Loucy (cell line): ENCODE data around the gene HOXC5.

Experiments used
- H2AFZ ChIP-seq: fragments of 200-600 bp; sonication (generic); 2 replicates; pipeline ENCODE4 v1.6.0; 2016; ENCODE audit warnings: antibody characterized with exemption, mild to moderate bottlenecking, low read length, moderate library complexity
- H3F3A ChIP-seq: fragments of 200-600 bp; 2 replicates; pipeline ENCODE4 v1.6.0; 2016; ENCODE audit warnings: antibody characterized with exemption, low read depth, mild to moderate bottlenecking
- H3K27me3 ChIP-seq: fragments of 200-600 bp; sonication (generic); 2 replicates; pipeline ENCODE4 v1.6.1; 2014; ENCODE audit warnings: low read length, mild to moderate bottlenecking; ENCODE audit not compliant: insufficient read depth, poor library complexity, severe bottlenecking
- H3K36me3 ChIP-seq: fragments of 200-600 bp; sonication (generic); 2 replicates; pipeline ENCODE4 v1.6.1; 2016; ENCODE audit warnings: low read length; ENCODE audit not compliant: insufficient read depth
- H3K4me1 ChIP-seq: fragments of 200-600 bp; sonication (generic); 2 replicates; pipeline ENCODE4 v1.5.1; 2014; ENCODE audit warnings: low read length, mild to moderate bottlenecking; ENCODE audit not compliant: insufficient read depth, poor library complexity, severe bottlenecking
- H3K4me2 ChIP-seq: fragments of 200-600 bp; sonication (generic); 2 replicates; pipeline ENCODE4 v1.6.0; 2014; ENCODE audit warnings: antibody characterized with exemption, low read length, low read depth, mild to moderate bottlenecking; ENCODE audit not compliant: poor library complexity, severe bottlenecking
- H3K4me3 ChIP-seq: fragments of 200-600 bp; sonication (generic); 2 replicates; pipeline ENCODE4 v1.5.1; 2014; ENCODE audit warnings: low read length, mild to moderate bottlenecking, mixed read lengths; ENCODE audit not compliant: poor library complexity, severe bottlenecking
- H3K79me2 ChIP-seq: fragments of 200-600 bp; sonication (generic); 2 replicates; pipeline ENCODE4 v1.6.1; 2014; ENCODE audit warnings: low read length; ENCODE audit not compliant: insufficient read depth
- H3K9ac ChIP-seq: fragments of 200-600 bp; sonication (generic); 2 replicates; pipeline ENCODE4 v1.6.0; 2014; ENCODE audit warnings: mild to moderate bottlenecking, low read depth, low read length, moderate library complexity; ENCODE audit not compliant: poor library complexity, severe bottlenecking
- H3K9me2 ChIP-seq: fragments of 200-600 bp; sonication (generic); replicated peaks from 2 replicates; pipeline ENCODE4 v1.6.1; 2016; ENCODE audit warnings: low read depth, low read length, mixed read lengths
- H3K9me3 ChIP-seq: fragments of 200-600 bp; sonication (generic); 2 replicates; pipeline ENCODE4 v1.6.1; 2014; ENCODE audit warnings: mild to moderate bottlenecking, antibody characterized with exemption, low read length, low read depth; ENCODE audit not compliant: insufficient read depth
- H4K20me1 ChIP-seq: fragments of 200-600 bp; sonication (generic); 2 replicates; pipeline ENCODE4 v1.6.0; 2014; ENCODE audit warnings: antibody characterized with exemption, low read length, mild to moderate bottlenecking; ENCODE audit not compliant: insufficient read depth, poor library complexity, severe bottlenecking
- EZH2phosphoT487 ChIP-seq: fragments of 200-600 bp; IDR thresholded peaks from 2 replicates; pipeline ENCODE4 v1.6.1; 2018; ENCODE audit warnings: antibody characterized with exemption, mild to moderate bottlenecking, moderate library complexity, borderline replicate concordance
- TF ChIP-seq, protein P1 (sequence below): fragments of 200-600 bp; sonication (generic); conservative IDR thresholded peaks from 2 replicates; pipeline ENCODE4 v1.5.1; 2014; ENCODE audit warnings: mild to moderate bottlenecking, antibody characterized with exemption, low read length

The HOXC5 gene

DNA sequence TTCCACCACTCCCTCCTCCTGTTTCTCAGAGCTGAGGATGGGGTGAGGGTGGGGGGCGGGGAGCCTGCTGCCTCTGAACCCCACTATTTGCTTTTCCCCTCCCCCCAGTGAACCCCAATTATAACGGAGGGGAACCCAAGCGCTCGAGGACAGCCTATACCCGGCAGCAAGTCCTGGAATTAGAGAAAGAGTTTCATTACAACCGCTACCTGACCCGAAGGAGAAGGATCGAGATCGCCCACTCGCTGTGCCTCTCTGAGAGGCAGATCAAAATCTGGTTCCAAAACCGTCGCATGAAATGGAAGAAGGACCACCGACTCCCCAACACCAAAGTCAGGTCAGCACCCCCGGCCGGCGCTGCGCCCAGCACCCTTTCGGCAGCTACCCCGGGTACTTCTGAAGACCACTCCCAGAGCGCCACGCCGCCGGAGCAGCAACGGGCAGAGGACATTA lies 21.9 kb downstream of the HOXC5 start:
- Histone ChIP-seq H3K9me3 (no peaks in the 10 kb centered on the region), H3K9ac (no peak overlapping the region), H3K36me3 (peaks cover 37% of the 10 kb centered on the region), H2AFZ (no peak overlapping the region), H3K27me3 (no peaks in the 10 kb centered on the region), H3F3A (no peaks in the 10 kb centered on the region), H3K4me1 (peaks cover 32% of the 10 kb centered on the region), H3K4me3 (no peak overlapping the region), H3K79me2 (peaks cover 34% of the 10 kb centered on the region; the same call in 1 of the 2 replicates), H3K9me2 (no peaks in the 10 kb centered on the region), H4K20me1 (peaks cover 32% of the 10 kb centered on the region), H3K4me2 (no peak overlapping the region)
- TF ChIP-seq EZH2phosphoT487, result no peak
- TF ChIP-seq, protein P1, sequence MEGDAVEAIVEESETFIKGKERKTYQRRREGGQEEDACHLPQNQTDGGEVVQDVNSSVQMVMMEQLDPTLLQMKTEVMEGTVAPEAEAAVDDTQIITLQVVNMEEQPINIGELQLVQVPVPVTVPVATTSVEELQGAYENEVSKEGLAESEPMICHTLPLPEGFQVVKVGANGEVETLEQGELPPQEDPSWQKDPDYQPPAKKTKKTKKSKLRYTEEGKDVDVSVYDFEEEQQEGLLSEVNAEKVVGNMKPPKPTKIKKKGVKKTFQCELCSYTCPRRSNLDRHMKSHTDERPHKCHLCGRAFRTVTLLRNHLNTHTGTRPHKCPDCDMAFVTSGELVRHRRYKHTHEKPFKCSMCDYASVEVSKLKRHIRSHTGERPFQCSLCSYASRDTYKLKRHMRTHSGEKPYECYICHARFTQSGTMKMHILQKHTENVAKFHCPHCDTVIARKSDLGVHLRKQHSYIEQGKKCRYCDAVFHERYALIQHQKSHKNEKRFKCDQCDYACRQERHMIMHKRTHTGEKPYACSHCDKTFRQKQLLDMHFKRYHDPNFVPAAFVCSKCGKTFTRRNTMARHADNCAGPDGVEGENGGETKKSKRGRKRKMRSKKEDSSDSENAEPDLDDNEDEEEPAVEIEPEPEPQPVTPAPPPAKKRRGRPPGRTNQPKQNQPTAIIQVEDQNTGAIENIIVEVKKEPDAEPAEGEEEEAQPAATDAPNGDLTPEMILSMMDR, result no peak

DNA sequence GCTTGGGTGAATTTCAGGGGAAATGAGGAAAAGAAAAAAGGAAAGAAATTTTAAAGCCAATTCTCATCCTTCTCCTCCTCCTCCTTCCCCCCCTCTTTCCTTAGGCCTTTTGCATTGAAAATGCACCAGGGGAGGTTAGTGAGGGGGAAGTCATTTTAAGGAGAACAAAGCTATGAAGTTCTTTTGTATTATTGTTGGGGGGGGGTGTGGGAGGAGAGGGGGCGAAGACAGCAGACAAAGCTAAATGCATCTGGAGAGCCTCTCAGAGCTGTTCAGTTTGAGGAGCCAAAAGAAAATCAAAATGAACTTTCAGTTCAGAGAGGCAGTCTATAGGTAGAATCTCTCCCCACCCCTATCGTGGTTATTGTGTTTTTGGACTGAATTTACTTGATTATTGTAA lies 22.7 kb downstream of the HOXC5 start:
- no peak overlapping the region for H2AFZ ChIP-seq
- H3K36me3 ChIP-seq, result peaks cover 37% of the 10 kb centered on the region
- no peaks in the 10 kb centered on the region for H3K9me3 ChIP-seq
- no peak overlapping the region for H3K4me2 ChIP-seq
- no peak overlapping the region for H3K9ac ChIP-seq
- H3K4me3 ChIP-seq, result no peak overlapping the region
- no peaks in the 10 kb centered on the region for H3K27me3 ChIP-seq
- H3K9me2 ChIP-seq, result no peaks in the 10 kb centered on the region
- H4K20me1 ChIP-seq, result peaks cover 24% of the 10 kb centered on the region
- TF ChIP-seq, protein P1, result no peak
- TF ChIP-seq EZH2phosphoT487, result no peak
- H3K4me1 ChIP-seq, result peaks cover 24% of the 10 kb centered on the region
- H3F3A ChIP-seq, result no peaks in the 10 kb centered on the region
- H3K79me2 ChIP-seq, result peaks cover 26% of the 10 kb centered on the region; the same call in 1 of the 2 replicates

DNA sequence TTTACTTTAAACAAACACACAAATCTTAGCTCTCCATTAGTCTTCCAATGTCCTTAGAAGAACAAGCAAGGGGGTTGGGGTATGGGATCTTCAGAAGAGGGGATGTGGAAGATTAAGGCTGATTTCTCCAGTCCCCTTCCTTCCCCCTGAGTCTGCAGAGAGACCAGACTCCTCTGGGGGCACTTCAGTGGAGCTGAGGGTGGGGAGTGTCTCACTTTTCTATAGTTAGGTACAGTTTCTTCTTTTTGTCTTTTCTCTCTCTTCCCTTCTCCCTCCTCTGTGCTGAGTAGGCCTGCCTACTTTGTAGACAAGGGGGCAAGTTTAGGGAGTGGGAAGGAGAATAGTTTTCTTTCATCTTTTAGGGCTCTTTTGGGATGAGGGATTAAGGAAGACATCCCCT lies 23.3 kb downstream of the HOXC5 start:
- Histone ChIP-seq H3F3A (no peaks in the 10 kb centered on the region), H3K4me3 (no peak overlapping the region)

More for the DNA sequence above, 23.3 kb downstream of the HOXC5 start:
- no peak overlapping the region for H3K4me2 ChIP-seq
- H2AFZ ChIP-seq, result no peak overlapping the region
- TF ChIP-seq EZH2phosphoT487, result no peak
- TF ChIP-seq, protein P1, result no peak
- no peaks in the 10 kb centered on the region for H3K9me3 ChIP-seq
- no peak overlapping the region for H3K9ac ChIP-seq
- peaks cover 19% of the 10 kb centered on the region for H3K4me1 ChIP-seq
- peaks cover 37% of the 10 kb centered on the region for H3K36me3 ChIP-seq
- H3K27me3 ChIP-seq, result no peaks in the 10 kb centered on the region
- H3K9me2 ChIP-seq, result no peaks in the 10 kb centered on the region
- H4K20me1 ChIP-seq, result peaks cover 19% of the 10 kb centered on the region
- peaks cover 21% of the 10 kb centered on the region; the same call in 1 of the 2 replicates for H3K79me2 ChIP-seq
